LNCaP clone FGC (cell line): ENCODE results near the gene COX17.

Experiments
- DNase-seq: peaks from one replicate; pipeline ENCODE4 v3.0.0-alpha.2; 2011; ENCODE audit warnings: low read depth
- H3K4me3 ChIP-seq: 2 replicates; pipeline ENCODE4 v1.5.1; 2011; ENCODE audit warnings: mild to moderate bottlenecking, low read depth, low read length, control low read depth
- CTCF ChIP-seq: IDR thresholded peaks from 2 replicates; pipeline ENCODE4 v1.5.1; 2012; ENCODE audit warnings: mild to moderate bottlenecking; ENCODE audit not compliant: control insufficient read depth, insufficient read depth; ENCODE audit errors: extremely low read depth

Gene COX17

GRCh38 chr3:119703820-119704531 lies 26.8 kb upstream of the COX17 start:
- DNase-seq: no peak
- H3K4me3 ChIP-seq: peak overlapping the region; percentile 58
- TF ChIP-seq CTCF: no peak

GRCh38 chr3:119702530-119703527 lies 25.6 kb upstream of the COX17 start, which contains the start of gene CFAP91:
Gene CFAP91 (plus strand): TSS chr3:119703022. CDS start chr3:119703099, 77 bp downstream.
- TF ChIP-seq CTCF: no peak
- H3K4me3 ChIP-seq: peak within 1 kb of the TSS; percentile 58
- peak; percentile 48 for DNase-seq

- H3K4me3 ChIP-seq: no peak overlapping the region
- TF ChIP-seq CTCF: no peak
- no peak for DNase-seq
These were observed 23.9 kb upstream of the COX17 start for GRCh38 chr3:119700920-119701734.

- no peak for DNase-seq
- no peak overlapping the region for H3K4me3 ChIP-seq
- TF ChIP-seq CTCF: no peak
These were observed 23.2 kb upstream of the COX17 start for GRCh38 chr3:119700269-119700919.

- no peak for DNase-seq
- H3K4me3 ChIP-seq: no peak overlapping the region
These were observed 20.2 kb upstream of the COX17 start for GRCh38 chr3:119697394-119697793.

More at GRCh38 chr3:119697394-119697793, 20.2 kb upstream of the COX17 start:
- TF ChIP-seq CTCF: no peak
